ENCODE data around the gene CALHM4. TPM values are rescaled to one million over a fixed set of nuclear protein-coding genes. Genes with fewer than 3 reads are reported as not detected.
A peak's percentile ranks its signal among the peaks of the same experiment; 100 is the strongest.

Gene CALHM4
- total and polyA plus RNA-seq, 2 donors (not counting 1 experiment from before 2014, with no cell fraction given): not detected

DNA sequence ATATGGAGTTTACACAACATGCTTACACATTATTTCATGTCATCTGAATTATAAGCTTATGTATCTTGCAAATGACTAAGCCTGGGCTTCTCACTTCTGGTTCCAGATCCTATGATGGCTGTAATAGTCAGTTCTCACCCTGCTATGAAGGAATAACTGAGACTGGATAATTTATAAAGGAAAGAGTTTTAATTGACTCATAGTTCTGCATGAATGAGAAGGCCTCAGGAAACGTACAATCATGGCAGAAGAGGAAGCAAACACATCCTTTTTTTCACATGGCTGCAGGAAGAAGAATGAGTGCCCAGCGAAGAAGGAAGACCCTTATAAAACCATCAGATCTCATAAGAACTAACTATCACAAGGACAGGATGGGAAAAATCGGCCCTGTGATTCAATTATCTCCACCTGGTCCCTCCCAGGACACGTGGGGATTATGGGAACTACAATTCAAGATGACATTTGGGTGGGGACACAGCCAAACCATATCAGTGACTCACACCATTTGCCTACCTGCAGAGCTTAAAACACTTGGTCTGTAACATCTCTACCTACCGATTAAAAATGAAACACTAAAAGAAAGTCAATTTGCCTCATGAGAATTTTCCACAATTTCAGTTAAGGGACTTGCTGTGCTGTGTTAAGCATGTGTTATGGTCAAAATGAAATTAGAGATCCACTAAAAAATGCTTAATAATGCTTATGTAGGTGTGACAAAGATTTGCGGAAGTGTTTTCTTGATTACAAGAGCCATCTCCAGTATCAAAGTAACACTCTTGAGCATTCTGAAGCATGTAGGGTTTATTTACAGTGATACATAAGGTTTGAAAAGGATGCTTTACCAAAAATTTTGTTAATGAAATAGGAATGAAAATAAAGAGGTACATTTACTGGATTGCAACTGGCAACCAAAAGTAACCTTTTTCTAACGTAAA lies 15.5 kb downstream of the CALHM4 start:
- H3K4me1 ChIP-seq (ENCODE audit: control insufficient read depth, extremely low read depth, insufficient read depth, low read length): no peaks in the 10 kb centered on the region
- no peaks in the 10 kb centered on the region for H3K36me3 ChIP-seq (ENCODE audit: control insufficient read depth, insufficient read depth, low read length)
- H3K9ac ChIP-seq (ENCODE audit: insufficient read depth, low read length): no peak overlapping the region
- H3K4me2 ChIP-seq (ENCODE audit: extremely low read depth, insufficient read depth, low read length): no peak overlapping the region
- no peak overlapping the region for H2AFZ ChIP-seq (ENCODE audit: low read length)
- H3K27me3 ChIP-seq (ENCODE audit: control insufficient read depth, insufficient read depth, low read length): no peaks in the 10 kb centered on the region
- no peak overlapping the region for H3K4me3 ChIP-seq (replicated peaks in 1 of 4; ENCODE audit: control extremely low read depth in 1 of 4, insufficient read depth in 1 of 4, low read depth in 3 of 4, low read length in 4 of 4)
- H4K20me1 ChIP-seq (ENCODE audit: control insufficient read depth, extremely low read depth, insufficient read depth, low read length): no peaks in the 10 kb centered on the region
- H3K79me2 ChIP-seq (ENCODE audit: control insufficient read depth, insufficient read depth, low read length): peaks cover 33% of the 10 kb centered on the region
- DNase-seq (ENCODE audit: low read depth in 2 of 2): no peak
- TF ChIP-seq, protein P1, sequence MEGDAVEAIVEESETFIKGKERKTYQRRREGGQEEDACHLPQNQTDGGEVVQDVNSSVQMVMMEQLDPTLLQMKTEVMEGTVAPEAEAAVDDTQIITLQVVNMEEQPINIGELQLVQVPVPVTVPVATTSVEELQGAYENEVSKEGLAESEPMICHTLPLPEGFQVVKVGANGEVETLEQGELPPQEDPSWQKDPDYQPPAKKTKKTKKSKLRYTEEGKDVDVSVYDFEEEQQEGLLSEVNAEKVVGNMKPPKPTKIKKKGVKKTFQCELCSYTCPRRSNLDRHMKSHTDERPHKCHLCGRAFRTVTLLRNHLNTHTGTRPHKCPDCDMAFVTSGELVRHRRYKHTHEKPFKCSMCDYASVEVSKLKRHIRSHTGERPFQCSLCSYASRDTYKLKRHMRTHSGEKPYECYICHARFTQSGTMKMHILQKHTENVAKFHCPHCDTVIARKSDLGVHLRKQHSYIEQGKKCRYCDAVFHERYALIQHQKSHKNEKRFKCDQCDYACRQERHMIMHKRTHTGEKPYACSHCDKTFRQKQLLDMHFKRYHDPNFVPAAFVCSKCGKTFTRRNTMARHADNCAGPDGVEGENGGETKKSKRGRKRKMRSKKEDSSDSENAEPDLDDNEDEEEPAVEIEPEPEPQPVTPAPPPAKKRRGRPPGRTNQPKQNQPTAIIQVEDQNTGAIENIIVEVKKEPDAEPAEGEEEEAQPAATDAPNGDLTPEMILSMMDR (conservative IDR thresholded peaks at IDR 0.05 in 1 of 2, IDR thresholded peaks at IDR 0.05 in 1 of 2; ENCODE audit: low read depth in 1 of 2, low read length in 2 of 2): no peak
- no peak for TF ChIP-seq EZH2 (IDR thresholded peaks at IDR 0.05; ENCODE audit: low read length, missing control alignments)
- H3K27ac ChIP-seq (ENCODE audit: insufficient read depth, low read length): no peak overlapping the region
- H3K9me3 ChIP-seq (ENCODE audit: control insufficient read depth, insufficient read depth, low read depth, low read length): no peaks in the 10 kb centered on the region

DNA sequence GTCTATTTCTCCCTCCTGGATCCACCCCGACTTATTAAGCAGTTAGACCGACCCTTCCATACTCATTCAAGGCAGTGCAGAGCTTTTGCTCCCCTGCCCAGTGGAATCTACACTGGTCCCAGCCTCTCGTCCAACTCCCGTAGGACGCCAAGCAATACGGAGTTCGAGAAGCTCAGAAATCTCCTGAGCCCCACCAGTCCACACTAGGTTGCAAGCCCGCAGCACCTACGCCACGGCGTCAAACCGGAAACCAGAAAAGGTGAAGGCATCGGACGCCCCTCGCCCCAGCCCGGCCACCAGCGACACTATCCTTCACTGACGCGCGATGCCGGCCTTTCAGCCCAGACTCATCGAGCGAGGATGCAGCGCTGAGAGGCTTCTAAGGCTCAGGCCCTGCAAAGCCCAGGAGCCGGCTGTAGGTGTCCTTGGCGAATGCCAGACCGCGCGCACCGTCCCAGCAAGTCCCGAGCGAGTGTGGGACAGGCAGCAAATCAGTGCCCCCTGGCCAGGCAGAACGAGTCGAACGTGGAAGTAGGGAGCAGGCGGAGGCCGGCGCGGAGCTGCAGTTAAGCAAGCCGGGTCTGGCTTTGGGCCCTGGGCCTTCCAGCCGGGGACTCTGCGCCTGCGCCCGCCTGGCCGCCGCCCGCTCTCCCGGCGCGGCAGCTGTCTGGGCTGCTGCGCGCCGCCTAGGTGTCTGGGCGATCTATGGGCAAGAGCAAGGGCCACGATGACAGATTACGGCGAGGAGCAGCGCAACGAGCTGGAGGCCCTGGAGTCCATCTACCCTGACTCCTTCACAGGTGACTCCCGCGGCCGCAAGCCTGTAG lies 17.5 kb downstream of the CALHM4 start, which contains the start of gene RWDD1:
Gene RWDD1, plus strand, starts transcription at position 649 of the 827 bp plus-strand sequence. Its CDS starts 79 bp downstream, at position 728.
- Histone ChIP-seq H3K79me2 (ENCODE audit: control insufficient read depth, insufficient read depth, low read length) (peaks cover 47% of the 10 kb centered on the region), H3K4me1 (ENCODE audit: control insufficient read depth, extremely low read depth, insufficient read depth, low read length) (no peaks in the 10 kb centered on the region), H3K27ac (ENCODE audit: insufficient read depth, low read length) (peak within 1 kb of the TSS; percentile 87), H3K9ac (ENCODE audit: insufficient read depth, low read length) (peak within 1 kb of the TSS; percentile 96), H2AFZ (ENCODE audit: low read length) (peak within 1 kb of the TSS; percentile 94), H3K27me3 (ENCODE audit: control insufficient read depth, insufficient read depth, low read length) (no peaks in the 10 kb centered on the region), H4K20me1 (ENCODE audit: control insufficient read depth, extremely low read depth, insufficient read depth, low read length) (no peaks in the 10 kb centered on the region), H3K36me3 (ENCODE audit: control insufficient read depth, insufficient read depth, low read length) (no peaks in the 10 kb centered on the region), H3K4me3 (replicated peaks in 1 of 4; ENCODE audit: control extremely low read depth in 1 of 4, insufficient read depth in 1 of 4, low read depth in 3 of 4, low read length in 4 of 4) (peak within 1 kb of the TSS; percentile 92 to 96 (median 95)), H3K4me2 (ENCODE audit: extremely low read depth, insufficient read depth, low read length) (peak within 1 kb of the TSS; percentile 99), H3K9me3 (ENCODE audit: control insufficient read depth, insufficient read depth, low read depth, low read length) (no peaks in the 10 kb centered on the region)
- DNase-seq (ENCODE audit: low read depth in 2 of 2): peak; percentile 100
- TF ChIP-seq, protein P1 (conservative IDR thresholded peaks at IDR 0.05 in 1 of 2, IDR thresholded peaks at IDR 0.05 in 1 of 2; ENCODE audit: low read depth in 1 of 2, low read length in 2 of 2): no peak
- TF ChIP-seq EZH2 (IDR thresholded peaks at IDR 0.05; ENCODE audit: low read length, missing control alignments): no peak

DNA sequence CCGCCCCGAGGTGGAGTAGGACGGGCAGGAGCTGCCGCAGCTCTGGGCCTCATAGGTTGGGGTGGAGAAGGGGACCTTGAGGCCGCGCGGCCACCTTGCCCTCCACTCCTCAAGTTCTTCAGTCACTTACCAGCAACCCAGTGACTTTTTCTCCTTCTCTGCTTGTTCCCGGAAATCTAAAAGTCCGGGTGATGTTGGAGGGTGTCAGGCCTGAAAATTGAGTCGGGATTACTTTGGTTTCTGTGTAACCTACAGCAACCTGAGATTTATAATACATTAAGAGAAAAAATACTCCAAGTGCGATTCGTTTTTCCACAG lies 18.1 kb downstream of the CALHM4 start:
- Histone ChIP-seq H4K20me1 (ENCODE audit: control insufficient read depth, extremely low read depth, insufficient read depth, low read length) (no peaks in the 10 kb centered on the region), H3K79me2 (ENCODE audit: control insufficient read depth, insufficient read depth, low read length) (peaks cover 51% of the 10 kb centered on the region), H3K27me3 (ENCODE audit: control insufficient read depth, insufficient read depth, low read length) (no peaks in the 10 kb centered on the region), H3K9me3 (ENCODE audit: control insufficient read depth, insufficient read depth, low read depth, low read length) (no peaks in the 10 kb centered on the region), H3K4me3 (replicated peaks in 1 of 4; ENCODE audit: control extremely low read depth in 1 of 4, insufficient read depth in 1 of 4, low read depth in 3 of 4, low read length in 4 of 4) (peak overlapping the region; percentile 92 to 96 (median 94)), H3K9ac (ENCODE audit: insufficient read depth, low read length) (peak overlapping the region; percentile 96), H3K27ac (ENCODE audit: insufficient read depth, low read length) (peak overlapping the region; percentile 87), H2AFZ (ENCODE audit: low read length) (peak overlapping the region; percentile 93), H3K4me1 (ENCODE audit: control insufficient read depth, extremely low read depth, insufficient read depth, low read length) (no peaks in the 10 kb centered on the region), H3K36me3 (ENCODE audit: control insufficient read depth, insufficient read depth, low read length) (no peaks in the 10 kb centered on the region), H3K4me2 (ENCODE audit: extremely low read depth, insufficient read depth, low read length) (peak overlapping the region; percentile 99)
- TF ChIP-seq EZH2 (IDR thresholded peaks at IDR 0.05; ENCODE audit: low read length, missing control alignments): no peak
- TF ChIP-seq, protein P1 (conservative IDR thresholded peaks at IDR 0.05 in 1 of 2, IDR thresholded peaks at IDR 0.05 in 1 of 2; ENCODE audit: low read depth in 1 of 2, low read length in 2 of 2): no peak
- DNase-seq (ENCODE audit: low read depth in 2 of 2): no peak

Measured in fibroblast of lung (primary cell).